GM21390 (cell line): ENCODE data around the gene MATCAP1.

Experiments
- ATAC-seq: cut with Tn5 transposase; IDR thresholded peaks from one replicate; pipeline ENCODE4 v1.9.1; 2021; ENCODE audit not compliant: unreplicated experiment

MATCAP1 gene

GRCh38 chr16:67191995-67192681 lies 8.4 kb upstream of the MATCAP1 start, which contains the start of gene E2F4:
Gene E2F4, plus strand, starts transcription at chr16:67192155. Its CDS starts 73 bp downstream, at chr16:67192228.
- peak; percentile 79 for ATAC-seq

- ATAC-seq: peak; percentile 8
Measured at GRCh38 chr16:67191411-67191994, 7.7 kb upstream of the MATCAP1 start.

- no peak for ATAC-seq
Measured at GRCh38 chr16:67190448-67191399, 7.0 kb upstream of the MATCAP1 start.

GRCh38 chr16:67190041-67190440 lies 6.3 kb upstream of the MATCAP1 start, which contains the start of gene EXOC3L1:
Gene EXOC3L1, minus strand, starts transcription at chr16:67190136. Its CDS starts 460 bp downstream, at chr16:67189676.
- no peak for ATAC-seq

- no peak for ATAC-seq
Measured at GRCh38 chr16:67188798-67189197, 5.0 kb upstream of the MATCAP1 start.

GRCh38 chr16:67188323-67188722 lies 4.6 kb upstream of the MATCAP1 start:
- ATAC-seq: no peak

- ATAC-seq: no peak
Measured at GRCh38 chr16:67187175-67187890, 3.6 kb upstream of the MATCAP1 start.

- no peak for ATAC-seq
Measured at GRCh38 chr16:67186550-67186950, 2.8 kb upstream of the MATCAP1 start.

- no peak for ATAC-seq
Measured at GRCh38 chr16:67185651-67186134, 1.9 kb upstream of the MATCAP1 start.

GRCh38 chr16:67184995-67185650 lies 1.4 kb upstream of the MATCAP1 start:
- no peak for ATAC-seq

- ATAC-seq: no peak
Measured at GRCh38 chr16:67184453-67184994, 761 bp upstream of the MATCAP1 start.

- no peak for ATAC-seq
Measured at GRCh38 chr16:67183284-67183626, 508 bp downstream of the MATCAP1 start.

- ATAC-seq: no peak
Measured at GRCh38 chr16:67182288-67182687, 1.5 kb downstream of the MATCAP1 start.

GRCh38 chr16:67181346-67181745 lies 2.4 kb downstream of the MATCAP1 start:
- no peak for ATAC-seq

- no peak for ATAC-seq
Measured at GRCh38 chr16:67180166-67180565, 3.6 kb downstream of the MATCAP1 start.

GRCh38 chr16:67179421-67180080 lies 4.2 kb downstream of the MATCAP1 start:
- ATAC-seq: no peak

GRCh38 chr16:67177743-67178699 lies 5.7 kb downstream of the MATCAP1 start:
- ATAC-seq: no peak

- ATAC-seq: no peak
Measured at GRCh38 chr16:67176662-67177061, 7.1 kb downstream of the MATCAP1 start.
